K562 (cell line): ENCODE data around the gene GOLT1A.

Source experiments
- YY1 ChIP-seq, 3 experiments: IDR thresholded peaks; 2 replicates each; pipeline ENCODE4 v1.6.1; 2011; ENCODE audit warnings: low read length in 2 of 3, mild to moderate bottlenecking in 2 of 3, moderate library complexity in 2 of 3, borderline replicate concordance in 1 of 3, control low read depth in 1 of 3, low read depth in 1 of 3; ENCODE audit not compliant: insufficient read depth in 3 of 3, insufficient replicate concordance in 2 of 3, control insufficient read depth in 1 of 3, insufficient read length in 1 of 3; ENCODE audit errors: extremely low read depth in 1 of 3
- ZNF274 ChIP-seq: IDR thresholded peaks from 2 replicates; pipeline ENCODE4 v1.6.1; 2011; ENCODE audit warnings: low read depth, mild to moderate bottlenecking, low read length, moderate library complexity, borderline replicate concordance
- TF ChIP-seq, protein P1 (sequence below): fragments of 150-350 bp; conservative IDR thresholded peaks from 2 replicates; pipeline ENCODE4 v1.6.1; 2014; ENCODE audit warnings: low read length

- TF ChIP-seq ZNF274 (no peak), YY1 (IDR thresholded peaks at IDR 0.05; ENCODE audit: borderline replicate concordance in 1 of 3, control insufficient read depth in 1 of 3, extremely low read depth in 1 of 3, insufficient read depth in 3 of 3, insufficient read length in 1 of 3, insufficient replicate concordance in 2 of 3, low read depth in 1 of 3, low read length in 2 of 3) (no peak)
- TF ChIP-seq, protein P1, sequence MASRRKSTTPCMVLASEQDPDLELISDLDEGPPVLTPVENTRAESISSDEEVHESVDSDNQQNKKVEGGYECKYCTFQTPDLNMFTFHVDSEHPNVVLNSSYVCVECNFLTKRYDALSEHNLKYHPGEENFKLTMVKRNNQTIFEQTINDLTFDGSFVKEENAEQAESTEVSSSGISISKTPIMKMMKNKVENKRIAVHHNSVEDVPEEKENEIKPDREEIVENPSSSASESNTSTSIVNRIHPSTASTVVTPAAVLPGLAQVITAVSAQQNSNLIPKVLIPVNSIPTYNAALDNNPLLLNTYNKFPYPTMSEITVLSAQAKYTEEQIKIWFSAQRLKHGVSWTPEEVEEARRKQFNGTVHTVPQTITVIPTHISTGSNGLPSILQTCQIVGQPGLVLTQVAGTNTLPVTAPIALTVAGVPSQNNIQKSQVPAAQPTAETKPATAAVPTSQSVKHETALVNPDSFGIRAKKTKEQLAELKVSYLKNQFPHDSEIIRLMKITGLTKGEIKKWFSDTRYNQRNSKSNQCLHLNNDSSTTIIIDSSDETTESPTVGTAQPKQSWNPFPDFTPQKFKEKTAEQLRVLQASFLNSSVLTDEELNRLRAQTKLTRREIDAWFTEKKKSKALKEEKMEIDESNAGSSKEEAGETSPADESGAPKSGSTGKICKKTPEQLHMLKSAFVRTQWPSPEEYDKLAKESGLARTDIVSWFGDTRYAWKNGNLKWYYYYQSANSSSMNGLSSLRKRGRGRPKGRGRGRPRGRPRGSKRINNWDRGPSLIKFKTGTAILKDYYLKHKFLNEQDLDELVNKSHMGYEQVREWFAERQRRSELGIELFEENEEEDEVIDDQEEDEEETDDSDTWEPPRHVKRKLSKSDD = no peak
Measured at GRCh38 chr1:204227351-204227750, 13.6 kb upstream of the GOLT1A start.
